HG02970 (cell line): ENCODE data around the gene GTPBP4.
"Not testable (repeated sequence)": the region's sequence is repeated elsewhere in the genome, so short reads cannot be mapped to it uniquely, and the experiment has no call there.

Source experiments
- ATAC-seq: cut with Tn5 transposase; IDR thresholded peaks from one replicate; pipeline ENCODE4 v1.9.1; 2021; ENCODE audit warnings: mild to moderate bottlenecking, moderate library complexity, moderate number of reproducible peaks; ENCODE audit not compliant: unreplicated experiment, low FRiP score

GTPBP4 gene

GRCh38 chr10:1020460-1020859 is 32.2 kb downstream of the GTPBP4 start:
- ATAC-seq = no peak

GRCh38 chr10:1020958-1021357 is 32.7 kb downstream of the GTPBP4 start:
- ATAC-seq = no peak

DNA sequence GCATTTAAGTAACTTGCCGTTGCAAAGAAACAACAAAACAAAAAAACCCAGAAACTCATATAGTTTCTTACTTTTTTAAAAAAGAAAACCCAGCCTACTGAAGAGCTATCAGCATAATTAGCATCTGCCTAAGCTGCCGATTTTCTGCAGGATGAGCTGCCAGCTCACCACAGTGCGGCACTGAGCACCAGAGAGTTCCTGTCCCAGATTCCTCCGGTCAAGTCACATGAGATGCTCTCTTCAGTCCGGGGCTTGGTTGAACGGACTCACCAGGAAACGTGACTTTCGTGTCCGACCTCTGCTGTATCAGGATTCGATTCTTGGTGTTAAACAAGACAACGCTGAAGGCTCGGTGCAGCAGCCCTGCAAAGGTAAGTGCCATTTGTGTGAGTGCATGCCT is 34.2 kb downstream of the GTPBP4 start:
- no peak for ATAC-seq

- no peak for ATAC-seq
Measured at GRCh38 chr10:1024103-1024502, 35.9 kb downstream of the GTPBP4 start.

DNA sequence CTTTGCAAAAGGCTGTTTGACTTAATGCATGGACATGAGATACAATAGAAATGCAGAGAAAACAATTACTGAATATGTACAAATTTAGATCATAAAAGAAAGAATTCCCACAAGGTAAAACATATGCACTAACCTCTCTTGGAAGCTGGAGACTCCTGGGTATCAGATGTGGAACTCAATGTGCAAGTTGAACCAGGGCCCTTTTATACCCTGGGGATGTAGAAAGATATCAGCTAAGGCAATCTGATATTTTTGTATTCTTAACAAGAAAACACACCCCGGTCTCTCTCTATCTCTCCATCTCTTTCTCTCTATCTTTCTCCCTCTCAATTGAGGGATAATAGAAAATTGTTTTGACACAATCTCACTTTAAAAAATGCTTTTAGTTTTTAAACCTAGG is 37.4 kb downstream of the GTPBP4 start, which contains the start of gene IDI2:
TSS of gene IDI2 (minus strand) at position 177 of the 400 bp plus-strand sequence. CDS start 1,136 bp downstream, outside the sequence.
- ATAC-seq = no peak

GRCh38 chr10:1026578-1026977 is 38.3 kb downstream of the GTPBP4 start:
- no peak for ATAC-seq

- no peak for ATAC-seq
Measured at GRCh38 chr10:1029838-1030237, 41.6 kb downstream of the GTPBP4 start.

- ATAC-seq = no peak
Measured at GRCh38 chr10:1033601-1034000, 45.4 kb downstream of the GTPBP4 start.

DNA sequence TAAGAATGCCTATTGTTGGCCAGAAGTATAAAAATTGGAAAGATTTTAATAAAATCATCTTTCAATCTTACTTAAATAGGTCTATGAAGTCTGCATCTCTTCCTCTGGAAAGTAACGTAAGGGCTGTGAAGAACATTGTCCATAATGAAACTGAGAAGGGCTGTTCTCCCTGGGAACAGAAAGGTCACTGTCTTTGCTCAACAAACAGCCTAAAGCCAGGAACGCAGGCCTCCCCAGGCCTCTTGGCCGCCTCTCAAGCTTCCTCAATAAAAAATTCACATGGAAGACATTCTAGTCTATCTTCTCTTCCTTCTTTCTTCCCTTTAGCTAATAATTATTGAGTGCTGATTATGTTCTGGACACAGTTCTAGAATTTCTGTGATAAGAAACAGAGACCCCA is 46.5 kb downstream of the GTPBP4 start:
- no peak for ATAC-seq

GRCh38 chr10:1035201-1035600 is 47.0 kb downstream of the GTPBP4 start:
- ATAC-seq = no peak

DNA sequence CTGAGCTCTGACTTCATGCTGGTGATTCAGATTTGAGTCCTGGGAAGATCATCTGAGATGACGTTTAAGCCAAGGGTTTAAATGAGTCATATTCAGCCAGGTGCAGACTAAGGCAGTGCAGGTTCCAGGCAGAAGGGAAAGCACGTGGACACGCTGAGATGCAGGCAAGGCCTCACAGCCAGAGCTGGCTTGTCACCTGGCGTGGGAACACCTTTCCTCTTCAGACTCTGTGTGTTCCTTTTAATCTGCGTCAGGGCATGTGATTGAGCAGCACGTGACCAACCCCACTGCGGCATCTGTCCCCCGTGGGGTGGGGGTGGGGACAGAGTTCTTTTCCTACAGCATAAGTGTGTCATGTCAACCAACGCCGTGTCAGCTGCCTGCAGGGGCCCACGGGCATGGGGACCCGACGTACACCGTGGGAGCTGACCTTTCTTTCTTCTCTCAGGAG is 48.1 kb downstream of the GTPBP4 start:
- ATAC-seq = no peak

- no peak for ATAC-seq
Measured at GRCh38 chr10:1037098-1037497, 48.9 kb downstream of the GTPBP4 start.

GRCh38 chr10:1038769-1039168 is 50.5 kb downstream of the GTPBP4 start:
- ATAC-seq = not testable (repeated sequence)

DNA sequence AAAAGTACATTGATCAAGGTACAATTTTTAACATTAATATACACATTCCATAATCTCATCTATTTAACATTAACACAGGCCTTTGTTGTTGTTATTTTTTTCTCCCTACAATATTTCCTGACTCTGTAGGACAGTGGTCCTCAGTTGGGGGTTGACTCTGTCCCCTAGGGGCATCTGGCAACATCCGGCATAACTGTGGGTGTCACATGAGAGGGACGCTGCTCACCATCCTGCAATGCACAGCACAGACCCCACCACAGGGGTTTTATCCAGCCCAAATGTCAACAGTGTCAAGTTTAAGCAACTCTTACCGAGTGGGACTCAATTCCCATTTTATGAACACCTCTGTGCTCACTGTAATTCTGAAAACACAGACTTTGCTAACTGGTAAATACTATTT is 51.9 kb downstream of the GTPBP4 start:
- ATAC-seq = no peak

GRCh38 chr10:1041514-1041913 is 53.3 kb downstream of the GTPBP4 start:
- no peak for ATAC-seq

DNA sequence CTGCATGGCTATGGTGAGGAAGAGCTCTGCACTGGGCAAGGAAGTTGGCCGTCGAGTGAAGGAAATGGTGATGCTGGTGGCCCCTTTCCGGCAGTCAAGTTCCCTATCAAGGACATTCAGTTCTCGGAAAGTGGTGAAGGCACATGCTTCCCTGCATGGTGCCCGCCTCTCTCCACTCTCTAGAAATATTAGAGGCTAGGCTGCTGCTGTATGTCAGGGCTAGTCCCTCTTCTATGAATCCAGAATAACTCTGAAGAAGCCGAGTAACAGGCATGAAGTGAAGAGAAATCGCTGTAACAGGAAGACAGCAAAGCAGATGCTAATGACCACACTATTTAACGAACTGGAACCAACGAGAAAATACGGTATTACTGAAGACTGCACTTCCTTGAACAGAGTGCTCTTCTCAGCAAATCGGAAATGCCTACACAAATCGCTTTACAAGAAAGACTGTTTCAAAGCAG is 55.3 kb downstream of the GTPBP4 start:
- peak; percentile 42 for ATAC-seq

- ATAC-seq = no peak
Measured at GRCh38 chr10:1044146-1044545, 55.9 kb downstream of the GTPBP4 start.

DNA sequence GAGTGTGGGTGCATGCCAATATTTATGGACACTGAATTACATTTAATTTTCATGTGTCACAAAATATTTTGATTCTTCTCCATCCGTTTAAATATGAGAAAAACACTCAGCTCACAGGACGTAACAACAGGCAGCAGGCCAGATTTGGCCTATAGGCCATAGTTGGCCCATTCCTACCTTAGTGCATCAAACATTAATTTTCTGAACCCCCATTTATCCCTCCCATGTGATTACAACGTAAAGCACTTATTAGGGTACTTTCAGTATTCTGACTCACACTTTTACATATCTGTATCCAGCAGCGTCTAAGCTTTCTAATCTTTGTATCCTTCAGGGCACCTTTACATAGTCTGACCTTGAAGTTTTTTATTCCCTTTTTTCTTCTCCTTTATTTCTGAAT is 56.7 kb downstream of the GTPBP4 start:
- ATAC-seq = no peak

GRCh38 chr10:1045415-1045814 is 57.2 kb downstream of the GTPBP4 start:
- ATAC-seq = no peak

DNA sequence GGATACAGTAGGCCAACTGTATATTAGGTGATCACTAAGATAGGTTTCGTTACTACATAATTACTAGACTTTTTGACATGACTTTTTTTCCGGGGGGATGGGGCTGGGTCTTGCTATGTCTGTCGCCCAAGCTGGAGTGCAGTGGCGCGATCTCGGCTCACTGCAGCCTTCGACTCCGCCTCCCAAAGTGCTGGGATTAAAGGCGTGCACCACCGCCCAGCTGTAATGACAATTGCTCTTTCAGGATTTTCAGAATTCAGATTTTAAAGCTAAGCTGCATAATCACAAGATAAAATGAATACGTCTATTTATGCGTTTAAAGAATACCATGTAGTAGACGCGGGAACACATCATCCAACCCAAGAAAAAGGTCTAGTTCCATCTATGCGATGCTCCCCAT is 59.7 kb downstream of the GTPBP4 start:
- no peak for ATAC-seq

- ATAC-seq = no peak
Measured at GRCh38 chr10:1048349-1048731, 60.1 kb downstream of the GTPBP4 start.

GRCh38 chr10:1048732-1049424 is 60.6 kb downstream of the GTPBP4 start, which contains the start of gene IDI1:
TSS of gene IDI1 (minus strand) at chr10:1049119. CDS start at chr10:1049003, 116 bp downstream.
- peak; percentile 83 for ATAC-seq
